Fibroblast of skin of left quadriceps (primary cell): ENCODE data around the gene ACAD11.
A peak's percentile ranks its signal among the peaks of the same experiment; 100 is the strongest.
"Not testable (repeated sequence)": the region's sequence is repeated elsewhere in the genome, so short reads cannot be mapped to it uniquely, and the experiment has no call there.

Experiments used
- DNase-seq, 2 experiments: peaks; one replicate each; pipeline ENCODE4 v3.0.0-alpha.2; 2013; ENCODE audit warnings: low read depth in 2 of 2

The ACAD11 gene

DNA sequence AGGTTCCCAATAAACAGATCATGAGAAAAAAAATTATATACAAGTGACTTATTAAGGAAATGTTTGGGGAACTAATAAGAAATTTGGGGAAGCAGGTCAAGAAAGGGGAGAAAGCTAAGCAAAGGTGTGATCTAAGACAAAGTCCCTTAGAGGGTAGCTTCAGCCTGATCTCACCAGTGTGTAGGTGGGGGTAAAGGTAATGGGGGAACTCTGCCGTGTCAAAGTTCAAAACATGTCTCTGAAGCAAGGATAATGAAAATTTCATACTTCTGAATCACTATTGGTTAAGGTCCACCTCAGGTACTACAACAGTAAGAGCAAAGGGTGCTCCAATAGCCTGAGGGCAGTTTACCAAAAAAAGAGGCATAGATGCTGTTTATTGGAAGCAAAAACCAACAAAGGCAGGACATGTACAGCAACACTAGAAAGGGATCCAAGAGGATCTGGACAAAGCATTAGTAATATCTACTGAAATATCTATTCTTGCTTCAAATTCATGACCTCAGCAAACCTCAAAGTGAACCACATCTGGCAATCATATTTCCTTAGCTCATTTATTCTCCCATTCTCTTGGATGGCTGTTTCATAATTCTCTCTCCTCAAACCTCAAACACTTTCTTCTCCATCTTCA, 6.9 kb downstream of the ACAD11 start:
- no peak for DNase-seq

DNA sequence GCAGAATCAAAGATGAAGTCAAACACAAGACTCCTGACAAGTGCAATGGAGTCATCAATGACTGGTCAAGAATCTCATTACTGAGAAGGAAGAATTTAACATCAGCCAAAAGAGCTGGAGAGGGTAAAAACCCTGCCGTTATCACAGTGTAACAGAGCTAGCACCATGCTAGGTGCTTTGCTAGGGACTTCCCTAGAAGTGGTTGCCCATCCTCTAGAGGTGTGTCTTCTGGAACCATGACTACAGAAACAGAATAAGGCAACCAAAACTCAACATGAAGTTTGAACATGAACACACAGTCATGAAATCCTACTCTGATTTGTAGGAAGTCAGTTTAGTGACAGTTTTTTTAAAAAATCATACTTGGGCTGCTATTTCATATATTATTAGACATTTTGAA, 9.5 kb downstream of the ACAD11 start:
- no peak for DNase-seq

DNA sequence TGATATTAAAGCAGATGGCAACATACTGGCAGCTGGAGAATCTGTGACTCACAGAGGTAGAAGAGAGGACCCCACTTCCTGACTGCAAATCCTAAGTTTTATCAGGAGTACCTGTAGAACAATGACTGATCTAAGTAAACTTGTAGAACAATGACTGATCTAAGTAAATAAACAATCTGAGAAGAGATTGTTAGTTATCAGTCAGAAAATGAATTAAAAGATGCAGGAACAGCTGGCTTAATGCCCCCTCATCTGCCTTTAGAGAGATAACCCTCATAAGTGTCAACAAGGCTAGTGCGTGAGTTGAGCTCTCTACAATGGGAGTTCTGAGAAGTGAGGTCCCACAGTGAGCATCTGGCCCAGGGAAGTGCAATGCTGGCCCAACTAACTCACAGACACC, 14.6 kb downstream of the ACAD11 start:
- no peak for DNase-seq

DNA sequence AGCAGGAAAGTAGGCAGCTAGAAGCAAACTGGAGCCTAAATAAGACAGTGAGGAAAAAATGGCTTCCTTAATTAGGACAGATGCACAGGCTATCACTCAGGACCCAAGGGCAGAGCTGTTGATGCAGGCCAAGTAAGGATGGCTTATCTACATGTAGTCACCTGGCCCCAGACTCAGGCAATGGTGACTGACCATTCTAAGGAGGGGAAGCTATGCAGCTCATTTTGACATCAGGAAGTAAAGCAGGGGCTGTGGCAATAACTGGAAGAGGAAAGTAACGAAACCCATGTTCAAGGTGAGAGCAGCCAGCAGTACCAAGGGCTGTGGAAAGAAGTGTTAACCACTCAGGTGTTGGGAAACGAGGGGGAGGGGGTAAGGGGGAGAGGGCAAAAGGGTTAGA, 16.2 kb downstream of the ACAD11 start:
- no peak for DNase-seq

DNA sequence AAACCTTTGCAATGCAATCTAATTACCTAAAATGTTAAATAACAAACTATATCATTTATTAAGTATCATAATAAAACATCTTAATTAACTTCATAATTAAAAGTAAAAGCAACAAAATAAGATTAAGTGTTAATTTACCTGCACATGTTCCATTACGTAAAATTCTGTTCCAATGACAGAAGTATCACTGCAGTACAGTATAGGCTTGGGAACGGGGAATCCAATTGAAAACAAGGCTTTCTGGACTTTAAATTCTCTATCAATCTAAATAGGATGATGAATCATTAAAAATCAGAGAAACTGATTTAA, 17.1 kb downstream of the ACAD11 start:
- DNase-seq, result no peak

DNA sequence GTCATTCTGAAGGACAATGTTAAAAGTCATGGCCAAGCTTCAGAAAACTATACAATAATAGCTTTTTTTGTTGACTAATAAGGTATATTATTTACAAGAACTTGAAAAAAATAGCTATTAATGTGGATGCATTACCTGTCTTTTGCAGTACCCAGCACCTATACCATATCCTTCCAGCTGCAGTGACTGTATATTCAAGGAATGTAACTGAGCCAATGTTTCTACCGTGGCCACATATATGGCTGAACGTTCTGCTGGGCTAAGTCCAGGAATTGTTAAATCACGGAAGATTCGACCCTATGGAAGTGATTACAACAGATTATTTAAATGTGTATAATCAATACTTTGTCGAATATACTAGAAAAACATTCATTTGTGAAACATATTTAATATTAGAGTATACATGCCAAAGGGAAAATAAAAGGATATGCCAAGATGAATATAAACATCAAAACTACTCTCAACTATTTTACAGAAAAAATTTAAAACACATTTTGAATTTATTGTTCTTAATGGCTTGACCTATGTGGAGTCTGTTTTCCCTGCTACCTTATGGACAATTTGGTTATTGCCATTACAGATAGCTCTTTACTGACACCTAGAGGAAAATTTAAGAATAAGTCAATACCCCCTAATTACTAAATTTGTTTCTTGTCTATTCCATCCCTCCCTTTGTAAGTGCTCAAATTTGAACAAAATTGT, 17.6 kb downstream of the ACAD11 start:
- DNase-seq, result no peak

DNA sequence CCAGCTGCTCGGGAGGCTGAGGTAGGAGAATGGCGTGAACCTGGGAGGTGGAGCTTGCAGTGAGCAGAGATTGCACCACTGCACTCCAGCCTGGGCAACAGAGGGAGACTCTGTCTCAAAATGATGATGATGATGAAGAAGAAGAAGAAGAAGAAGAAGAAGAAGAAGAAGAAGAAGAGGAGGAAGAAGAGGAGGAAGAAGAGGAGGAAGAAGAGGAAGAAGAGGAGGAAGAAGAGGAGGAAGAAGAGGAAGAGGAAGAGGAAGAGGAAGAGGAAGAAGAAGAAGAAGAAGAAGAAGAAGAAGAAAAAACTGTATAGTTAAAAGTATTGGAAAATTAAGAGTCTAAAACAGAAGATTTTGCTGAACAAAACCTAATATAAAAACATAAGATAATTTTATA, 18.2 kb downstream of the ACAD11 start:
- not testable (repeated sequence) for DNase-seq

DNA sequence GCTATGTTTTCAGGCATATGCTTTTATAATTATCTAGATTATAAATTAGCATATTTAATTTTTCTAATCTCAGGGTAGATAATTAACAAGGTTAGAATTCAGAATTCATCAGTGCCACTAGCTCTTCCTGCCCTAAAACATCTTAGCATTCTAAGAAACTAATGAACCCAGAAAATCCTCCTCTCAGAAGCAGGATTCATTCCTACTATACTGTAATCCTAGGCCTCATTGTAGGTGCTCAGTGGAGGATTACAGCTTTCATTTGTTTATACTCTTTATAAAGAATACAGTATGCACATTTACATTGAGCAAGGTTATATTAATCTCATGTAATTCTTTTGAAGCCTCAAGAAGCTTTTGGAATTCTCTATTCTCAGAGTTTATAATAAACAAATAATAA, 20.9 kb downstream of the ACAD11 start:
- no peak for DNase-seq

DNA sequence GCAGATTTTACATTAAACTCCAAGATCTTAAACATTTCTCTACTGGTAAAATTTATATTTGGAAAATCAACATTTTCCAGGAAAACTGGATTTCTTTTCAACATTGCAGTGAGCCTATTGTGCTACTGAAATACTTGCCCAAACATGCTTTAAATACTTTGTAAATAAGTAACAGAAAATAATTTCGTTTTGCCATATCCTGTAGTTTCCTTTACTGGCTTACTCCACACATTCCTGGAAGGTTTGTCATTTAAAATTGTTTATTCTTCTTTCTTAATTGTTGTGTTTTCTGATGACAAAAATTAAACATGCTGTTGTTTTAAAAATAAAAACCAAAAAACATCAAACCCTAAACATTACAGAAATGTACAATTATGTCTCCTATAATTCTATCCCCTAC, 22.0 kb downstream of the ACAD11 start:
- no peak for DNase-seq

DNA sequence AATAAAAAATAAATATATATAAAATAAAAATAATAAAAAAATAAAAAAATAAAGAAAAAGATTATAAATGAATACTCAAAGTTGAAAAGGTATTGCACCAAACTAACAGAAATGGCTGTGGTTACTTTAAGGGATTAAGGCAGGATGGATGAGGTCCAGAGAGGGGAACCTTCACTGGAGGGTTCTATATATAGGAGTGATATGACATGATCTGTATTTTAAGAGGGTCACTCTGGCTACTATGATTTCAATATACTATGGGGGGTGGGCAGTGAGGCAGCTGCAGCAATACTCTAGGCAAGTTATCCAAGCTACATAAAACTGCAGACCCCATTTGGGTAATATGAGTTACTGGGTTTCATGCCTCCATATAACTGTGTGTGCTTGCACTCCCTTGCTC, 24.6 kb downstream of the ACAD11 start:
- DNase-seq, result no peak

DNA sequence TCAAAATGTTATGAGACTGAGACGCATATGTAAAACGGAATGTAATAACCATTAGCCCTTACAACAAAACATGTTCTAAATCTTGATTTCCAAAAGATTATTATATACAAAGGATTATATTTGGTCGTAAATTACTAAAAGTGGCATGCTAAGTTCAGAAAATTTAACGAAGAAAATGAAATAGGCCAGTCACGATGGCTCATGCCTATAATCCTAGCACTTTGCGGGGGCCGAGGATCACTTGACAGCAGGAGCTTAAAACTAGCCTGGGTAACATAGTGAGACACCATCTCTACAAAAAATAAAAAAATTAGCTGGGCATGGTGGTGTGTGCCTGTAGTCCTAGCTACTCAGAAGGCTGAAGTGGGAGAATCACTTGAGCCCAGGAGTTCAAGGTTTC, 29.0 kb downstream of the ACAD11 start:
- no peak for DNase-seq

DNA sequence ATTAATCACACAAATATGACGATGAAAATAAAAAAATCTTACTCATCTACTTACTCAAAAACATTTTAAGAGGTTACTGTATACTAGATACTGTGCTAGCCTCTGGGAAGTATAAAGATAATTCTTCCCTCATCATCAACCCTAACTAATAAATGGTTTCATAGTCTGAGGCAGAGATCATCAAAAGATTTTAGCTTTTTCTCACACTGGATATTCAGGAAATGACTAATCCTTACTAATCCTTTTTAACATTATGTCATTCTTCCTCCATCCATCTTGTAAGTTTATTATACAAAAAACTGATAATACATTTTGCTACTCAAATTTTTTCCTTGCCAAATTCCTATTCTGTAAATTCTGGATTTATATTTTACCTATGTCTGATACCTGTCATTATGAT, 29.7 kb downstream of the ACAD11 start:
- peak in 1 of 2 experiments; percentile 40 for DNase-seq

DNA sequence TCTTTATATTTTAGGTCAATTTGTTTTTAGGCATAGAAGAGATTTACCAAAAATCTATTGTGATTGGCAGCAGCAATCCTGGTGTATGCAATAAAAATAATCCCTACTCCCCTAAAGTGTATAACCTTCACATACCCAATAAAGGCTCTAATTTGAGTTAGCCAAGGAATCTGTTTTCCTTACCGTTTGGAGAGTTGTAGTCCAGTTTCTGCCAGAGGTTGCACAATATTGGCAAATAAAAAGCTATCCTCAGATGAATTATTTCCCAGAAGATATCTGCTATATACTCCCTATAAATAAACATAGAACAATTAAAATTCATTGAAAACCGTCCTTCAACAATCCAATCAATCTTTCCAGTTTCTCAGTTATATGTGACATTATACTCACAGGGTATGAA, 31.5 kb downstream of the ACAD11 start:
- no peak for DNase-seq

DNA sequence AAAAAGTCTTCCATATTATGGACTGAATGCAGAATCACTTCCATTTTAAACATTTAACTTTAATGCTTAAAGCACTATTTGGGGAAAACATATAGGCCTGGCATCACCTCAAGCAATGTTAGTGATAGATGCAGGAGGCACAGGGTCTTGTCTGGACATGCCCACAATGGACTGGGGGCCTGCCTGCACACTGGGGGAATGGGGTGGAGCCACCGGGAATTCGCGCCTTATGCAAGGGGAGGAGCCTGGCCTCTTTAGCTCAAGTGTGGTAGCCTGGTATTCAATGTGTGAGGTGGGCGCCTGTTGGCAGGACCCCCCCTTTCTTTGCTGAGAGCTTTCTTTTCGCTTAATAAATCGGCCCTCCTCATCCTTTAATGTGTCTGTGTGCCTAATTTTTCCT, 32.7 kb downstream of the ACAD11 start:
- no peak for DNase-seq

DNA sequence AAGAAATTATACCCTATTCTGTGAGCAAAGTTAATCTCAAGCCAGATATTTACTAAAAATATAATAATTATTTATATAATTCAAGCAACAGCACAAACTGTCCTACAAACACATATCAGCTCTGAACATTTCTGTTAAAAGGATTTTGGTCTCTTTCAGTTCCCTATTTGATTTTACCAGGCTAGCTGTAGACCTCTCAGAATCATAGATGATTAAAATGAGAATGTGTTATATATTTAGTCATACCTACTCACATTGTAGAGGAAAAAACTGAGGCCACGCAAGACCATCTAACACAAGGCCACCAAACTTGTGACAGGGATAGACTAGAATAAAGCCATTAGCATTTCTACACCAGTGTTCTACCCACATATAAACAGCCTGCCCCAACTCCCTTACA, 34.0 kb downstream of the ACAD11 start:
- no peak for DNase-seq

DNA sequence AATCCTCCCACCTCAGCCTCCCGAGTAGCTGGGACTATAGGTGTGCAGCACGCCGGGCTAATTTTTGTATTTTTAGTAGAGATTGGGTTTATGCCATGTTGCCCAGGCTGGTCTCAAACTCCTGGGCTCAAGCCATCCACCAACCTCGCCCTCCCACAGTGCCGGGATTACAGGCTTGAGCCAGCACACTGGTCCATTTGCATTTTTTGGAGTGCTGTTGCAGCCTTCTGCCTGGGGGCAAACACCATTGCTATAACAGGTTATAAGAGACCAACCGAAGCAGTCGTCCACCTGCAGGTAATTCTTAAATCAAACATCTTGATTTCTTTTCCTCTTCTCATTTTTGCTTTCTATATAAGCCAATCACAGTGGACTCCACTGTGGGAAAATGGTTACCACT, 34.8 kb downstream of the ACAD11 start:
- no peak for DNase-seq

DNA sequence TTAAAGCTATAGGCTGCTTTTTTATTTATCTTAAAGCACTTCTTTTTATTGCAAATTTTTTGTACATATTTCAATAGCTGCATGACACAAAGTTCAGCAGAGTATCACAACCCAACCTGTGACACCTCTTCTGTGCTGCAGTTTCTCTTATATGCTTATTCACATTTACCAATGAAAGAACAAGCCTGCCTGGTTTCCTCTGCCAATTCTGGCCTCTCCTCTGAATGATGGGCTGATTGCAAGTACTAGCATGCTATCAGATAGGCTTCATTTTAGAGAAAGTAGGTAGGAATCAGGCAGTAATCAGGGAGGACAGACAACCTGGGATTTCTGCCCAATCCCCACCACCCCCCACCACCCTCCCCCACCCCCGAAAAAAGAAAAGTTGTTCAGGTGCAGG, 36.0 kb downstream of the ACAD11 start:
- no peak for DNase-seq

DNA sequence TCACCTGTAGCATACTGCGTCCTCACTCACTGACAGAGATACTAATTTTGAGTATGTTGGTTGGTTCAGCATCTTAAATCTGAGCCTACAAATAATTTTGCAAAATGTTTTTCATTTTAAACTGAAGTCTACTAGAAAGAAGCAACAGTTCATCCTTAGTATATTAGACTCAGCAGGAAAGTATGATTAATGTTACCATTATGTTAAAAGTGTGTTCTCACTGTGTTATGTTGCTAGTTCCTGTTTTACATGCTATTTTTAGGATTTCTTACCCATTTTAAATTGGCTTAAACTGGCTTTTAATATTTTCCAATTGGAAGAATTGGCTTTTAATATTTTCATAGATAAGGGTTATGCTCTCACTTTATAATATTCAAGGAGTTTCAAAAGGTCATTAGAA, 36.8 kb downstream of the ACAD11 start:
- no peak for DNase-seq

DNA sequence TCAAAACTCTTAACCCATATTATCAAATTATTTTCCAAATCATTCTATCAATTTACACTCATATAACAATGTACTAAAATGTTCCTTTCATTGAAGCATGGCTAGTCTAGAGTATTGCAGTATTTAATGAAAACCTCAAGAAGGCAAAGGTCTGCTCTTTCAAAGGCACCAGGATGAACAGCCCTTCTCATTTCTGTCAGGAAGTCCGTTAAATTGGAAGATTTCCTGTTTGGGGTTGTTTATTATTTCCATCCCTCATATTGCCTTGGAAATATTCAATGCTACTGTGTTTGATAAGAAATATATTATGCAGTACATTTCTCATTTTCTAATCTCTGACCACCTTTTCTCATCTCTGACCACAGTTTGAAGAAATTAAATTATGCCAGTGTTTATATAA, 37.5 kb downstream of the ACAD11 start:
- DNase-seq, result no peak

DNA sequence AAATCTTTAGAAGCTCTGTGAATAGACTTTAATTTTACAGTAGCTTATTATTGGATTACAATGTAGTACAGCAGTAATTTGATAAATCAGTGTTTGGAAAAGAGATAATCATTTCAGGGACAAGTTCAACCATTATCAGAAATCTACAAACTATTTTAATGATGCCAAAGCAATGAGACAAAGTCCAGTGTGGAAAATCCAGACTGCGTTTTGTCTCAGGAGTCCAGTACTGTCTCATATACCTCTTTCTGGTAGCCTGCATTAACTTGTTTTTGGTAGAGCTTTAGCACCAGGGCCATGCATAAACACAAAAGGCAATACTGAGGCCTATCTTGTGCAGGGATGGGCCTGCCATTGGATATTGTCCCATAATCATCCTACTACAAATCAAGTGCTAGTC, 42.8 kb downstream of the ACAD11 start:
- DNase-seq, result no peak

DNA sequence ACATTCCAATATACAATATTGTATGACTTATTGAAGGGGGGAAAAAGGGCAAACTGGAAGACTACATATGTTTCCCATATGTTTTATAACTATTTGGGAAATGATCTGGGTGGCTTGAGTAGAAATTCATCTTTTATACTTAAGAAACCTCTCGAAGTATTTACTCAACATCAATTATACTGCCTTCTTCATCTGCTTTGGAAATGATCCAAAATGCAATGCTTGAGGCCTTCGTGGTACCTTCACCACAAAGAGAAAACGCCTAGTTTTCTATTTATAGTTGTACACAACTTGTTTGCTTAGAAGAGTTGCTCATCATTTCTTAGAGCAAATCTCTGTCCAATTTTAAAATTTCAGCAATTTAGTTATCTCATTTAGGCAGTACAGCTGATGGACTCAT, 43.7 kb downstream of the ACAD11 start:
- peak in 1 of 2 experiments; percentile 64 for DNase-seq

DNA sequence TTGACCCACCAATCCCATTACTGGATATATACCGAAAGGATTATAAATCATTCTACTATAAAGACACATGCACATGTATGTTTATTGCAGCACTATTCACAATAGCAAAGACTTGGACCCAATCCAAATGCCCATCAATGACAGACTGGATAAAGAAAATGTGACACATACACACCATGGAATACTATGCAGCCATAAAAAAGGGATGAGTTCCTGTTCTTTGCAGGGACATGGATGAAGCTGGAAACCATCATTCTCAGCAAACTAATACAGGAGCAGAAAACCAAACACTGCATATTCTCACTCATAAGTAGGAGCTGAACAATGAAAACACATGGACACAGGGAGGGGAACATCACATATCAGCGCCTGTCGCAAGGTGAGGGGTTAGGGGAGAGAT, 44.3 kb downstream of the ACAD11 start:
- DNase-seq, result not testable (repeated sequence)

DNA sequence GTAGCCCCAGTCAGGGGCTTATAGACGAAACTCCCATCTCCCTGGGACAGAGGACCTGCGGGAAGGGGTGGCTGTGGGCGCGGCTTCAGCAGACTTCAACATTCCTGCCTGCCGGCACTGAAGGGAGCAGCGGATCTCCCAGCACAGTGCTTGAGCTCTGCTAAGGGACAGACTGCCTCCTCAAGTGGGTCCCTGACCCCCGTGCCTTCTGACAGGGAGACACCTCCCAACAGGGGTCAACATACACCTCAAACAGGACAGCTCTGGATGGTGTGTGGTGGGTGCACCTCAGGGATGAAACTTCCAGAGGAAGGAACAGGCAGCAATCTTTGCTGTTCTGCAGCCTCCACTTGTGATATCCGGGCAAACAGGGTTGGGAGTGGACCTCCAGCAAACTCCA, 53.0 kb downstream of the ACAD11 start:
- not testable (repeated sequence) for DNase-seq

DNA sequence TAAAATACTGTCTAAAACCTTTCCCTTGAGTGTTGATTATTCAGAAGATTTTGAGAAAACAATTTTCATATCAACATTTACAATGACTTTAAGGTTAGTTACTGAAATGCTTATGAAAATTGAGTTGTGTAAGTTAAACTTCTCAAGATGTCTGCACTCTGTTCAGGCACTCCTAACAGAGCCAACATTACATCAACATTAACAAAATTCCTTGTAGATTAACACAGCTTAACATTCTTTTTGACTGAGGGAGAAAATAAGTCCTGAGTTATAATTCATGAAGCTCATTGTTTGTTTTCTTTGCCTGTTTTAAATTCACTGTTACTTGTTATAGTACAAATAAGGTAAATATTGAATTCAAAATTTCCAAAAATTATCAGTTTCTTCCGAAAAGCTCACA, 53.5 kb downstream of the ACAD11 start:
- peak; percentile 40 to 43 for DNase-seq
